GM23248 (cell line): ENCODE data around the gene SERPINB1.

ENCODE experiments used
- EZH2 ChIP-seq: fragments of 200-600 bp; sonication (generic); IDR thresholded peaks from 2 replicates; pipeline ENCODE4 v1.6.1; 2018; ENCODE audit warnings: antibody characterized with exemption, mild to moderate bottlenecking; ENCODE audit not compliant: insufficient read depth, poor library complexity, severe bottlenecking
- EZH2phosphoT487 ChIP-seq: fragments of 200-600 bp; sonication (generic); IDR thresholded peaks from 2 replicates; pipeline ENCODE4 v1.6.1; 2018; ENCODE audit warnings: antibody characterized with exemption, moderate library complexity, mild to moderate bottlenecking, low read depth; ENCODE audit not compliant: insufficient read depth

- TF ChIP-seq EZH2 = no peak
- no peak for TF ChIP-seq EZH2phosphoT487
Measured at GRCh38 chr6:2859185-2859700, 17.6 kb upstream of the SERPINB1 start.
